GM10248 (cell line): Measurements from ENCODE around the gene TRIM26.

Experiments
- CTCF ChIA-PET: fragments of 300-600 bp; sonication (Branson Sonifier 250); formaldehyde crosslinking; extraction: SDS; loops from one replicate; lab custom pipeline; 2021; ENCODE audit warnings: antibody characterized with exemption; lab: Yijun Ruan, JAX
- POLR2A ChIA-PET: fragments of 350-650 bp; sonication (Branson Sonifier 250); formaldehyde crosslinking; extraction: SDS; loops from one replicate; lab custom pipeline; 2020; ENCODE audit warnings: antibody characterized with exemption; lab: Yijun Ruan, JAX
- DNase-seq: peaks from one replicate; pipeline ENCODE4 v3.0.0; 2012; ENCODE audit errors: extremely low spot score
- TF ChIP-seq, protein P1 (sequence below): IDR thresholded peaks from 2 replicates; pipeline ENCODE4 v1.5.1; 2012; ENCODE audit warnings: mild to moderate bottlenecking, low read depth; ENCODE audit errors: extremely low read depth, missing control alignments, control extremely low read depth

TRIM26 gene

DNA sequence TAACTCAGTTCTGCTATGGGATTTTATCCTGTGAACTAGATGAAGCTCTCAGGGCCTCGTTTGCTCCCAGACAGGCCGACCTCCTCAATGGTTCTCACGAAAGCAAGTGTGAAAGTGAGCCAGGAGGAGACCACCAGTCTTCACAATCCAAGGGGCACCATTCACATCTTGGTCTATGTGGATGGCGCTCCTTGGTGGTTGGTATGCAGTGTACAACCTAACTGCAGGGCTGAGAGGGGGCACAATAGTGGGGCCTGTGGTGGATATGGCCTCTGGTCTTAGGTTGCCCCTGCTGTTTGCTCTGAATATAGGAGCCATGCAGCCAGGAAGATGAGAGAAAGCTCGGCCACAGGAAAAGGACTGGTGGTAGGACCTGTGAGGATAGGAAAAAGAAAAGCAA is 24.7 kb downstream of the TRIM26 start:
- TF ChIP-seq, protein P1, sequence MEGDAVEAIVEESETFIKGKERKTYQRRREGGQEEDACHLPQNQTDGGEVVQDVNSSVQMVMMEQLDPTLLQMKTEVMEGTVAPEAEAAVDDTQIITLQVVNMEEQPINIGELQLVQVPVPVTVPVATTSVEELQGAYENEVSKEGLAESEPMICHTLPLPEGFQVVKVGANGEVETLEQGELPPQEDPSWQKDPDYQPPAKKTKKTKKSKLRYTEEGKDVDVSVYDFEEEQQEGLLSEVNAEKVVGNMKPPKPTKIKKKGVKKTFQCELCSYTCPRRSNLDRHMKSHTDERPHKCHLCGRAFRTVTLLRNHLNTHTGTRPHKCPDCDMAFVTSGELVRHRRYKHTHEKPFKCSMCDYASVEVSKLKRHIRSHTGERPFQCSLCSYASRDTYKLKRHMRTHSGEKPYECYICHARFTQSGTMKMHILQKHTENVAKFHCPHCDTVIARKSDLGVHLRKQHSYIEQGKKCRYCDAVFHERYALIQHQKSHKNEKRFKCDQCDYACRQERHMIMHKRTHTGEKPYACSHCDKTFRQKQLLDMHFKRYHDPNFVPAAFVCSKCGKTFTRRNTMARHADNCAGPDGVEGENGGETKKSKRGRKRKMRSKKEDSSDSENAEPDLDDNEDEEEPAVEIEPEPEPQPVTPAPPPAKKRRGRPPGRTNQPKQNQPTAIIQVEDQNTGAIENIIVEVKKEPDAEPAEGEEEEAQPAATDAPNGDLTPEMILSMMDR, result no peak
- POLR2A ChIA-PET, result no interaction called here
- DNase-seq, result no peak
- CTCF ChIA-PET, result interaction anchor here (1.4 to 2.1 kb wide), 2 partner anchors 57 to 85 kb away, joined by 4 to 7 read pairs; no protein-coding TSS in a partner anchor

DNA sequence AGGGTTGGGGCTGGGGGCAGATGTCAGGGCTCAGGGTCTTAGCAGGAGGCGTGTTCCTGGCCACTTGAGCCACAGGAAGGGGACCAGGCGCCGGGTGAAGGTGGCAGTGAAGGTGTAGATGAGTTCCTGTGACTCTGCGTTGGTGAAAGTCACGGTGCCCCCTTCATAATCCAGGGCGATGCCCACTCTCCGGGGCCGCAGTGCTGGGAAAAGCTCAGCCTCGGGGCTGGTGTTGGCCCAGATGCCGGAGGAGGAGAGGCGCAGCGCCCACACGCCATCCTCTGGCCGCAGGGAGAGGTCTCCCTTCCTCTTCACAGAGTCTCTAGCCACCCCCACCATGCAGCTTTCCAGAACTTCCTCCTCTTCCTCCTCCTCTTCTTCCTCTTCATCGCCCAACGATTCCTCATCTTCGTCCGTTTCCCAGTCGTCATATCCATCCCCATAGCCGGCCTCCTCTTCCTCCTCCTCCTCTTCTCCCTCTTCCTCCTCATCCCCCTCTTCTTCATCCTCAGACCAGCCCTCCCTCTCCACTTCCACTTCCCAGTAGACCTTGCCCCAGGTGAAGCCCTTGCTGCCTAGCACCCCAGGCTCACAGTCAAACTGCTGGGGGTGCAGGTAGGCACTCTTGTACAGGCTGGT is 27.2 kb downstream of the TRIM26 start:
- TF ChIP-seq, protein P1, result no peak
- POLR2A ChIA-PET, result no interaction called here
- CTCF ChIA-PET, result interaction anchor here (2.0 kb wide), 1 partner anchor 10 kb away, joined by 6 read pairs; no protein-coding TSS in a partner anchor
- no peak for DNase-seq

DNA sequence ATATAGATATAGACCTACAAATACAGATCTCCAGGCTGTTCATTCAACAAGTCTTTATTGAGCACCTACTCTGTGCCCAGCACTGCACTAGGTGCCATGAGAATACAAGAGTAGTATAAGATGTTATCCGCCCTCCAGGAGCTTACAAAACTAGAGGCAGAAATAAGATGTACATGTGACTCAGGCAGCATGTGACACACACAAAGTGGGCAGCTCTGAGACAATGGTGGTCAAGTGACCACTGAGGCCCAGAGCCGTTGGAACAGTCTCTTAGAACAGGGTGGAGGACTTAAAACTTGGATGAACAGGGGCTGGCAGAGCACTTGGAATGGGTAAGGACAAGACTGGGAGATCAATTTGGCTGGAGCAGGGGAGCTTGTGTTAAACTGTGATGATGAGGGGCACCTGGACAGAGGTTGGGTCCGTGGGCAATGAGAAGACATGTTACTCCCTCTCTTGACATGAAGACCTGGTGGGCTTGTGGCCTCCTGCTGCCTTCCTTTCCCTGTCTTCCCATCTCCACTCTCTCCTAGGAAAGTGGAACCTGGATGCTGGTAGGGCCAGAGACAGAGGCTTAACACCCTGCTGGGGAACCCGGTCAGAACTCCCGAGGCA is 28.7 kb downstream of the TRIM26 start:
- CTCF ChIA-PET, result no interaction called here
- DNase-seq, result no peak
- TF ChIP-seq, protein P1, result no peak
- POLR2A ChIA-PET, result no interaction called here

DNA sequence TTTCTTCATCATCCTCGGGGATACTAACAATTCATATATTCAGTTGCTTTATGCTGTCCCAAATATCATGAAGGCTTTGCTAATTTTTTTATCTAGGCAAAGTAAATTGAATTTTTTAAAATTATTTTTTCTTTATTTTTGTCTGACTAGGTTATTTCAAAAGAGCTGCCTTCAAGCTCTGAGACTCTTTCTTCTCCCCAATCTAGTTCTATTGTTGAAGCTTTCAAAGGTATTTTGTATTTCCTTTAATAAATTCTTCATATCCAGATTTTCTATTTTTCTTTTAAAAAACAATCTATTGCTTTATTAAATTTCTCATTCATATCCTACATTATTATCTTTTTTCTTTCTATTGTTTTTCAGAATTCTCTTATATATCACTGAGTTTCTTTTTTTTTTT is 33.1 kb downstream of the TRIM26 start:
- no peak for DNase-seq
- ChIA-PET POLR2A (no interaction called here), CTCF (no interaction called here)
- TF ChIP-seq, protein P1, result no peak

DNA sequence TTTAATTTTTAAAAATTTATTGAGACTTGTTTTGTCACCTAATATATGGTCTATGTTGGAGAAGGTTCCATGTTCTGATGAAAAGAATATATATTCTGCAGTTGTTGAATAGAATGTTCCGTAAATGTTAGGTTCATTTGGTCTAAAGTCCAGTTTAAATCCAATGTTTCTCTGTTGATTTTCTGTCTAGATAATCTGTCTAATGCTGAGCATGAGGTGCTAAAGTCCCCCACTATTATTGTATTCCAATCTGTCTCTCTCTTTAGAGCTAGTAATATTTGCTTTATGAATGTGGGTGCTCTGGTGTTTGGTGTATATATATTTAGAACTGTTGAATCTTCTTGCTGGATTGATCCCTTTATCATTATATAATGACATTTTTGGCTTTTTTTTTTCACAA is 34.4 kb downstream of the TRIM26 start:
- DNase-seq, result no peak
- TF ChIP-seq, protein P1, result no peak
- POLR2A ChIA-PET, result no interaction called here
- CTCF ChIA-PET, result interaction anchor here (0.9 to 2.9 kb wide), 2 partner anchors 12 to 47 kb away, joined by 4 to 10 read pairs; no protein-coding TSS in a partner anchor

DNA sequence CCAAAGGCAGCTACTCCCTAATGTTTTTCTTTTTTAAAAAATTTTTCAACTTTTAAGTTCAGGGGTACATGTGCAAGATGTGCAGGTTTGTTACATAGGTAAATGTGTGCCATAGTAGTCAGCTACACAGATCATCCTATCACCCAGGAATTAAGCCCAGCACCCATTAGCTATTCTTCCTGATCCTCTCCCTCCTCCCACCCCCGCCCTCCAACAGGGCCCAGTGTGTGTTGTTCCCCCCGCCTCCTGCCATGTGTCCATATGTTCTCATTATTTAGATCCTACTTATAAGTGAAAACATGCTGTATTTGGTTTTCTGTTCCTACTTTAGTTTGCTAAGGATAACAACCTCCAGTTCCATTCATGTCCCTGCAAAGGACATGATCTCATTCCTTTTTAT is 37.4 kb downstream of the TRIM26 start:
- CTCF ChIA-PET, result interaction anchor here (0.6 to 1.9 kb wide), 4 partner anchors 10 to 72 kb away, joined by 3 to 6 read pairs (median 4); no protein-coding TSS in a partner anchor
- no peak for DNase-seq
- POLR2A ChIA-PET, result no interaction called here
- TF ChIP-seq, protein P1, result no peak
